NCI-H69 (cell line): ENCODE results near the gene TOP2A.
"Not testable (repeated sequence)": the region's sequence is repeated elsewhere in the genome, so short reads cannot be mapped to it uniquely, and the experiment has no call there.

Source experiments
- DNase-seq: peaks from one replicate; lab custom pipeline; 2025; lab: John Stamatoyannopoulos, UW

Gene TOP2A

GRCh38 chr17:40375786-40376185, 41.9 kb downstream of the TOP2A start:
- not testable (repeated sequence) for DNase-seq

- DNase-seq = no peak
Observed at GRCh38 chr17:40374821-40375498, 42.7 kb downstream of the TOP2A start.

GRCh38 chr17:40373999-40374398, 43.7 kb downstream of the TOP2A start:
- DNase-seq = no peak

GRCh38 chr17:40373324-40373723, 44.4 kb downstream of the TOP2A start:
- DNase-seq = no peak

GRCh38 chr17:40372644-40373043, 45.1 kb downstream of the TOP2A start:
- not testable (repeated sequence) for DNase-seq

- DNase-seq = no peak
Observed at GRCh38 chr17:40372031-40372430, 45.7 kb downstream of the TOP2A start.

GRCh38 chr17:40371261-40371929, 46.3 kb downstream of the TOP2A start:
- DNase-seq = no peak

GRCh38 chr17:40369923-40370322, 47.8 kb downstream of the TOP2A start:
- DNase-seq = no peak

- DNase-seq = not testable (repeated sequence)
Observed at GRCh38 chr17:40367728-40368127, 50.0 kb downstream of the TOP2A start.

GRCh38 chr17:40366861-40367518, 50.7 kb downstream of the TOP2A start:
- no peak for DNase-seq

GRCh38 chr17:40366076-40366860, 51.4 kb downstream of the TOP2A start:
- DNase-seq = no peak

- no peak for DNase-seq
Observed at GRCh38 chr17:40364906-40365305, 52.8 kb downstream of the TOP2A start.

- DNase-seq = no peak
Observed at GRCh38 chr17:40364121-40364861, 53.4 kb downstream of the TOP2A start, which contains the start of gene GJD3. Gene GJD3 (minus strand): TSS chr17:40364737. CDS start chr17:40363815, 922 bp downstream.

GRCh38 chr17:40363111-40363827, 54.4 kb downstream of the TOP2A start:
- DNase-seq = peak; percentile 49

GRCh38 chr17:40362696-40363110, 55.0 kb downstream of the TOP2A start:
- DNase-seq = peak; percentile 62

- no peak for DNase-seq
Observed at GRCh38 chr17:40361925-40362695, 55.6 kb downstream of the TOP2A start.

GRCh38 chr17:40361063-40361924, 56.4 kb downstream of the TOP2A start:
- DNase-seq = no peak

GRCh38 chr17:40360091-40360490, 57.6 kb downstream of the TOP2A start:
- DNase-seq = no peak
